Body of pancreas (tissue), 4 donors: Measurements from ENCODE around the gene CST7.

Experiments
- CTCF ChIP-seq, 7 experiments: fragments of 450-650 bp in 4 of 7; fragments of 200-600 bp in 3 of 7; sonication (generic) in 3 of 7; IDR thresholded peaks; one replicate each; pipeline ENCODE4 v1.5.1; 2016 to 2019; ENCODE audit warnings: antibody characterized with exemption in 7 of 7
- POLR2A ChIP-seq, 3 donors: fragments of 450-650 bp; IDR thresholded peaks; one replicate each; pipeline ENCODE4 v1.6.1; 2016; ENCODE audit warnings: antibody characterized with exemption in 3 of 3, mild to moderate bottlenecking in 2 of 3

DNA sequence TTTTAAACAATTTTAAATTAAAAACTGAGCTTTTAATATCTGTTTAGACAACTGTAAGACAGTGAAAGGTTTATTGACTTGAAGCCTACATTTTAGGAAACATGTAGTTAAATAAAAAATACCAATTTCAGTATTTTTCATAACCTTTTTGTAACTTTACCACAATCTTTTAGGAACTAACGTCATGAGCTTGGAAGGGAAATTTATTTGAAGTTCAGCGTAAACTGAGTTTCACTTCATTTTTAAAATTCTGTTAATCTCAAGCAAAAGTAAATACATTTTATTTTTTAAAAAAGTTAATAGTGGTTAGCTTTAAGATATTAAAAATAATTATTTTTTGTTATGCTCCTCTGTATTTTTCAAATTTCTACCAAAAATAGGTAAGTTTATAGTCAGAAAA lies 5.5 kb downstream of the CST7 start:
- no peak for TF ChIP-seq CTCF (IDR thresholded peaks at IDR 0.05)
- TF ChIP-seq POLR2A (IDR thresholded peaks at IDR 0.05), result no peak
